ENCODE measurements around the gene NUMA1. TPM values are rescaled to one million over a fixed set of nuclear protein-coding genes. Genes with fewer than 3 reads are reported as not detected.

NUMA1 gene
- total and polyA plus RNA-seq, 9 of the 15 experiments (the other 6 are each of a cell fraction or from before 2014, with no cell fraction given): 4.1 to 104 (median 51.2) TPM

DNA sequence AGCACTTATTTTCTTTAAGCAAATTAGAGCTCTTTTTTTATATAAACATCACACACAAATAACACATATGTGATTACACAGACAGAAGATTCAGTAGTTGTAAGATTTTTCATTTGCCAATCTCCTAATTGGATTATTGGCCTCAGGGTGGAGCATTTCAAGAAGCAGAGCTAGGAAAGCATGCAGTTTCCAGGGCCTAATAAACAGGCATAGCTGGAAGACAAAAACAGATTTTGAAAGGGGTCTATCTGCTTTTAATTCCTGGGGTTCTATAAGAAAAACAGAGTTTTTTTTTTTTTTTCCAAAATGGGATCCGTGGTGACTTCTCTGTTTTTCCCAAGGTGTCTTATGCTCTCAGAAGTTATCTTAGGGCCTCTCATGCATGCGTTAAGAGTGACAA, 47.6 kb upstream of the NUMA1 start:
- intact Hi-C loops (cut with micrococcal nuclease) (no loop called here), in situ Hi-C loops (cut with MboI) (no loop called here)
- Histone ChIP-seq H4K20me1 (replicated peaks; ENCODE audit: control insufficient read depth, insufficient read depth, low read length) (no peaks in the 10 kb centered on the region), H3K9ac (ENCODE audit: insufficient read depth in 1 of 2, low read depth in 2 of 2, low read length in 2 of 2) (no peak overlapping the region), H3K4me1 (replicated peaks in 1 of 2; ENCODE audit: control insufficient read depth in 2 of 2, insufficient read depth in 2 of 2, low read length in 2 of 2) (peaks cover 7 to 12% of the 10 kb centered on the region in 2 experiments), H3K27me3 (ENCODE audit: control insufficient read depth in 2 of 2, insufficient read depth in 2 of 2, low read length in 2 of 2) (no peaks in the 10 kb centered on the region), H3K9me3 (replicated peaks; ENCODE audit: control insufficient read depth, insufficient read depth, low read depth, low read length) (no peaks in the 10 kb centered on the region; the same call in 1 of the 2 replicates), H3K36me3 (ENCODE audit: control insufficient read depth, insufficient read depth, low read length) (no peaks in the 10 kb centered on the region), H3K4me3 (no peak overlapping the region), H3K4me2 (ENCODE audit: insufficient read depth, low read length) (no peak overlapping the region), H3K27ac (ENCODE audit: extremely low read depth, low read depth, low read length) (no peak overlapping the region), H2AFZ (ENCODE audit: low read depth, low read length) (no peak overlapping the region), H3K9me1 (ENCODE audit: control insufficient read depth, insufficient read depth, low read length) (no peaks in the 10 kb centered on the region), H3K79me2 (ENCODE audit: control insufficient read depth, insufficient read depth, low read length) (no peaks in the 10 kb centered on the region)
- ChIA-PET POLR2A (interaction anchor here (0.5 to 1.2 kb wide), 2 partner anchors 15 to 95 kb away, joined by 4 to 5 read pairs; partner anchors contain the start of gene ANAPC15), CTCF (ENCODE audit: low intra/inter-chr PET ratio) (no interaction called here)
- DNase-seq (ENCODE audit: extremely low read depth in 1 of 4, low spot score in 3 of 4): no peak
- FAIRE-seq: no peak
- 7% methylated on average over 2 of the region's 2 CpGs for WGBS (ENCODE audit: insufficient coverage, low coverage, missing lambda C conversion rate)
- no TSS peak for BruUV-seq (replicated peaks)
- no peak for ATAC-seq
- peak; percentile 68; the same call in 1 of the 2 replicates for TF ChIP-seq CBX5 (IDR thresholded peaks at IDR 0.05; ENCODE audit: borderline replicate concordance, low read depth)
- TF ChIP-seq, protein P1, sequence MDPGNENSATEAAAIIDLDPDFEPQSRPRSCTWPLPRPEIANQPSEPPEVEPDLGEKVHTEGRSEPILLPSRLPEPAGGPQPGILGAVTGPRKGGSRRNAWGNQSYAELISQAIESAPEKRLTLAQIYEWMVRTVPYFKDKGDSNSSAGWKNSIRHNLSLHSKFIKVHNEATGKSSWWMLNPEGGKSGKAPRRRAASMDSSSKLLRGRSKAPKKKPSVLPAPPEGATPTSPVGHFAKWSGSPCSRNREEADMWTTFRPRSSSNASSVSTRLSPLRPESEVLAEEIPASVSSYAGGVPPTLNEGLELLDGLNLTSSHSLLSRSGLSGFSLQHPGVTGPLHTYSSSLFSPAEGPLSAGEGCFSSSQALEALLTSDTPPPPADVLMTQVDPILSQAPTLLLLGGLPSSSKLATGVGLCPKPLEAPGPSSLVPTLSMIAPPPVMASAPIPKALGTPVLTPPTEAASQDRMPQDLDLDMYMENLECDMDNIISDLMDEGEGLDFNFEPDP (CRISPR knock-in tag; IDR thresholded peaks at IDR 0.05): no peak
- peak in 1 of 2 experiments; percentile 52; a peak in 1 of 3 replicates for TF ChIP-seq CBX3 (IDR thresholded peaks at IDR 0.05; ENCODE audit: borderline replicate concordance in 1 of 2, low read length in 2 of 2)
- TF ChIP-seq, protein P2, sequence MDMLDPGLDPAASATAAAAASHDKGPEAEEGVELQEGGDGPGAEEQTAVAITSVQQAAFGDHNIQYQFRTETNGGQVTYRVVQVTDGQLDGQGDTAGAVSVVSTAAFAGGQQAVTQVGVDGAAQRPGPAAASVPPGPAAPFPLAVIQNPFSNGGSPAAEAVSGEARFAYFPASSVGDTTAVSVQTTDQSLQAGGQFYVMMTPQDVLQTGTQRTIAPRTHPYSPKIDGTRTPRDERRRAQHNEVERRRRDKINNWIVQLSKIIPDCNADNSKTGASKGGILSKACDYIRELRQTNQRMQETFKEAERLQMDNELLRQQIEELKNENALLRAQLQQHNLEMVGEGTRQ (CRISPR knock-in tag; IDR thresholded peaks at IDR 0.05): no peak
- TF ChIP-seq THAP7 (CRISPR knock-in tag; IDR thresholded peaks at IDR 0.05): no peak
- TF ChIP-seq, protein P3, sequence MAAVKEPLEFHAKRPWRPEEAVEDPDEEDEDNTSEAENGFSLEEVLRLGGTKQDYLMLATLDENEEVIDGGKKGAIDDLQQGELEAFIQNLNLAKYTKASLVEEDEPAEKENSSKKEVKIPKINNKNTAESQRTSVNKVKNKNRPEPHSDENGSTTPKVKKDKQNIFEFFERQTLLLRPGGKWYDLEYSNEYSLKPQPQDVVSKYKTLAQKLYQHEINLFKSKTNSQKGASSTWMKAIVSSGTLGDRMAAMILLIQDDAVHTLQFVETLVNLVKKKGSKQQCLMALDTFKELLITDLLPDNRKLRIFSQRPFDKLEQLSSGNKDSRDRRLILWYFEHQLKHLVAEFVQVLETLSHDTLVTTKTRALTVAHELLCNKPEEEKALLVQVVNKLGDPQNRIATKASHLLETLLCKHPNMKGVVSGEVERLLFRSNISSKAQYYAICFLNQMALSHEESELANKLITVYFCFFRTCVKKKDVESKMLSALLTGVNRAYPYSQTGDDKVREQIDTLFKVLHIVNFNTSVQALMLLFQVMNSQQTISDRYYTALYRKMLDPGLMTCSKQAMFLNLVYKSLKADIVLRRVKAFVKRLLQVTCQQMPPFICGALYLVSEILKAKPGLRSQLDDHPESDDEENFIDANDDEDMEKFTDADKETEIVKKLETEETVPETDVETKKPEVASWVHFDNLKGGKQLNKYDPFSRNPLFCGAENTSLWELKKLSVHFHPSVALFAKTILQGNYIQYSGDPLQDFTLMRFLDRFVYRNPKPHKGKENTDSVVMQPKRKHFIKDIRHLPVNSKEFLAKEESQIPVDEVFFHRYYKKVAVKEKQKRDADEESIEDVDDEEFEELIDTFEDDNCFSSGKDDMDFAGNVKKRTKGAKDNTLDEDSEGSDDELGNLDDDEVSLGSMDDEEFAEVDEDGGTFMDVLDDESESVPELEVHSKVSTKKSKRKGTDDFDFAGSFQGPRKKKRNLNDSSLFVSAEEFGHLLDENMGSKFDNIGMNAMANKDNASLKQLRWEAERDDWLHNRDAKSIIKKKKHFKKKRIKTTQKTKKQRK (IDR thresholded peaks at IDR 0.05; ENCODE audit: borderline replicate concordance, low read depth, low read length): 0 out of 2 replicates have a peak, but pooled peaks have one; percentile 34
- TF ChIP-seq ZC3H11A (IDR thresholded peaks at IDR 0.05; ENCODE audit: low read depth, low read length): no peak
- TF ChIP-seq PHF20 (IDR thresholded peaks at IDR 0.05; ENCODE audit: partially characterized antibody): no peak
- peak; percentile 88 for TF ChIP-seq ZFP36 (IDR thresholded peaks at IDR 0.05; ENCODE audit: low read depth, low read length, partially characterized antibody)
- no peak for TF ChIP-seq PTRF (tag; IDR thresholded peaks at IDR 0.05)
- TF ChIP-seq HNRNPH1 (optimal IDR thresholded peaks at IDR 0.05; ENCODE audit: low read depth, low read length): no peak
- no peak for TF ChIP-seq ZKSCAN8 (CRISPR knock-in tag; IDR thresholded peaks at IDR 0.05)
- TF ChIP-seq TRIM28 (IDR thresholded peaks at IDR 0.05): peak; percentile 66
- no peak for TF ChIP-seq RBM15 (IDR thresholded peaks at IDR 0.05; ENCODE audit: insufficient read depth, low read length)
- TF ChIP-seq, protein P4, sequence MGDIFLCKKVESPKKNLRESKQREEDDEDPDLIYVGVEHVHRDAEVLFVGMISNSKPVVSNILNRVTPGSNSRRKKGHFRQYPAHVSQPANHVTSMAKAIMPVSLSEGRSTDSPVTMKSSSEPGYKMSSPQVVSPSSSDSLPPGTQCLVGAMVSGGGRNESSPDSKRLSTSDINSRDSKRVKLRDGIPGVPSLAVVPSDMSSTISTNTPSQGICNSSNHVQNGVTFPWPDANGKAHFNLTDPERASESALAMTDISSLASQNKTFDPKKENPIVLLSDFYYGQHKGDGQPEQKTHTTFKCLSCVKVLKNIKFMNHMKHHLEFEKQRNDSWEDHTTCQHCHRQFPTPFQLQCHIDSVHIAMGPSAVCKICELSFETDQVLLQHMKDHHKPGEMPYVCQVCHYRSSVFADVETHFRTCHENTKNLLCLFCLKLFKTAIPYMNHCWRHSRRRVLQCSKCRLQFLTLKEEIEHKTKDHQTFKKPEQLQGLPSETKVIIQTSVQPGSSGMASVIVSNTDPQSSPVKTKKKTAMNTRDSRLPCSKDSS (IDR thresholded peaks at IDR 0.05; ENCODE audit: low read depth, partially characterized antibody): peak; percentile 37

Measured in K562 (cell line).